ENCODE results near the gene PARP14. TPM values are rescaled to one million over a fixed set of nuclear protein-coding genes. Genes with fewer than 3 reads are reported as not detected.
"Not testable (repeated sequence)": the region's sequence is repeated elsewhere in the genome, so short reads cannot be mapped to it uniquely, and the experiment has no call there.

PARP14 gene
- total RNA-seq, 1 experiment from 2014 or later, result 73.7 TPM

GRCh38 chr3:122716667-122717066 is 36.0 kb downstream of the PARP14 start:
- DNase-seq (ENCODE audit: low read depth), result no peak

GRCh38 chr3:122719273-122719921 is 38.8 kb downstream of the PARP14 start:
- DNase-seq (ENCODE audit: low read depth), result no peak

GRCh38 chr3:122725106-122725505 is 44.5 kb downstream of the PARP14 start:
- no peak for DNase-seq (ENCODE audit: low read depth)

GRCh38 chr3:122727294-122727693 is 46.7 kb downstream of the PARP14 start:
- DNase-seq (ENCODE audit: low read depth), result no peak

- DNase-seq (ENCODE audit: low read depth), result no peak
These were observed 47.1 kb downstream of the PARP14 start for GRCh38 chr3:122727766-122728165.

- no peak for DNase-seq (ENCODE audit: low read depth)
These were observed 47.5 kb downstream of the PARP14 start for GRCh38 chr3:122728186-122728585.

GRCh38 chr3:122728756-122729514 is 48.3 kb downstream of the PARP14 start:
- DNase-seq (ENCODE audit: low read depth), result no peak

GRCh38 chr3:122730240-122730639 is 49.6 kb downstream of the PARP14 start:
- no peak for DNase-seq (ENCODE audit: low read depth)

- not testable (repeated sequence) for DNase-seq (ENCODE audit: low read depth)
These were observed 52.3 kb downstream of the PARP14 start for GRCh38 chr3:122732682-122733525.

- DNase-seq (ENCODE audit: low read depth), result no peak
These were observed 58.5 kb downstream of the PARP14 start for GRCh38 chr3:122739172-122739571.

- no peak for DNase-seq (ENCODE audit: low read depth)
These were observed 61.6 kb downstream of the PARP14 start for GRCh38 chr3:122742234-122742633.

- no peak for DNase-seq (ENCODE audit: low read depth)
These were observed 63.0 kb downstream of the PARP14 start for GRCh38 chr3:122743581-122744120.

GRCh38 chr3:122745369-122746021 is 64.9 kb downstream of the PARP14 start:
- DNase-seq (ENCODE audit: low read depth), result peak; percentile 5

GRCh38 chr3:122747295-122747694 is 66.7 kb downstream of the PARP14 start:
- DNase-seq (ENCODE audit: low read depth), result not testable (repeated sequence)

- no peak for DNase-seq (ENCODE audit: low read depth)
These were observed 67.7 kb downstream of the PARP14 start for GRCh38 chr3:122748347-122748746.

GRCh38 chr3:122754929-122755328 is 74.3 kb downstream of the PARP14 start:
- peak; percentile 32 for DNase-seq (ENCODE audit: low read depth)

- no peak for DNase-seq (ENCODE audit: low read depth)
These were observed 74.9 kb downstream of the PARP14 start for GRCh38 chr3:122755491-122755890.

- no peak for DNase-seq (ENCODE audit: low read depth)
These were observed 78.4 kb downstream of the PARP14 start for GRCh38 chr3:122758877-122759560.

GRCh38 chr3:122760453-122761271 is 80.0 kb downstream of the PARP14 start:
- no peak for DNase-seq (ENCODE audit: low read depth)

GRCh38 chr3:122766430-122766829 is 85.8 kb downstream of the PARP14 start:
- DNase-seq (ENCODE audit: low read depth), result no peak
